ENCODE measurements around the gene GPC1. TPM values are rescaled to one million over a fixed set of nuclear protein-coding genes. Genes with fewer than 3 reads are reported as not detected.

The GPC1 gene
- total and polyA plus RNA-seq, 2 of the 13 experiments (the other 11 are each of a cell fraction or from before 2014, with no cell fraction given): 4.0 to 5.5 TPM

DNA sequence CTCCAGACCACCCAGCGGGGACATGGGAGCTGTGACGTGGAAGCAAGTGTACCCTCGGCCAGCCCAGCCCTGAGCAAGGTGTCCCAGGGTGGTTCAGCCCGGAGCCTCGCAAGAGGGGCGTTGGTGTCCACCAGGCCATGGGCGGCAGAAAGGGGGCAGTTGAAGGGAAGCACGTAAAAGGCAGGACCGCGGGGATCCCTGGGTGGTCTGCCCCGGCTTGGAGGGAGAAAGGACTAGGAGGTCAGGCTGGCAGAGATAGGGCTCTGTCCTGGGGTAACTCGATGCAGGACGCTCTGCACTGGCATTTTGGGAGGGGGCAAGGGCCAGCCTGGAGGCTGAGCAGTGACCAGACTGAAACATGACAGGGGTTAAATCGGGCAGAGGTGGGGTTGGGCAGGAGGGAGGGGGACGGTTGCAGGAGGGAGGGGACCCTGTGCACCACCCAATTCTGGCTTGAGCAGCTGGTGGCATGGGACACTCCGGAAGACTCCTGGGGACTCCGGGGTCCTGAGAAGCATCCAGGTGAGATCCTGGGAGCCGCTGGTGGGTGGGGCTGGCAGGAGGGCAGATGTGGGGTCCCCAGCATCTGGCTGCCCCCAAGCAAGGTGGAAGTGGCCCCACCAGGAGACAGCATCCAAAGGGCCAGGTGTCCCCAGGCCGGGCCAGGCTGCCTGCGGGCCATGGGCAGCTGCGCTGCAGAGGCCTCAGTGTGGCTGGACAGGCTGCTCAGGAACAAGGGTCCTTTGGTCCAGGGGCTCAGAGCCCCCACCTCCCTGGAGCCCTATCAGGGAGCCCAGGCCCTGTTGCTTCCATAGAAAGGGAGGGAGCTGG, 46.8 kb upstream of the GPC1 start:
- Histone ChIP-seq H3K4me2 (ENCODE audit: low read depth, low read length) (no peak overlapping the region), H2AFZ (ENCODE audit: low read length) (no peak overlapping the region), H3K9ac (ENCODE audit: insufficient read depth, low read depth, low read length) (no peak overlapping the region), H3K4me3 (replicated peaks in 1 of 3; ENCODE audit: insufficient read depth in 1 of 3, low read depth in 2 of 3, low read length in 3 of 3) (no peak overlapping the region), H3K4me1 (ENCODE audit: insufficient read depth, low read length) (0 out of 2 replicates have a peak, but pooled peaks cover 8% of the 10 kb centered on the region), H3K79me2 (ENCODE audit: insufficient read depth, low read length) (no peaks in the 10 kb centered on the region), H3K9me3 (ENCODE audit: low read length) (no peaks in the 10 kb centered on the region), H4K20me1 (ENCODE audit: insufficient read depth, low read length) (no peaks in the 10 kb centered on the region; the same call in 1 of the 2 replicates), H3K27ac (ENCODE audit: extremely low read length, insufficient read depth, low read length) (no peak overlapping the region), H3K27me3 (ENCODE audit: control insufficient read depth in 1 of 2, insufficient read depth in 2 of 2, low read length in 2 of 2) (peaks cover 19 to 46% of the 10 kb centered on the region in 2 experiments), H3K36me3 (replicated peaks in 1 of 2; ENCODE audit: control insufficient read depth in 1 of 2, insufficient read depth in 2 of 2, low read length in 2 of 2) (no peaks in the 10 kb centered on the region)
- 0 out of 2 replicates have a peak, but pooled peaks have one; percentile 1 for TF ChIP-seq MYC (CRISPR knock-in tag; IDR thresholded peaks at IDR 0.05; ENCODE audit: borderline replicate concordance)
- TF ChIP-seq, protein P1, sequence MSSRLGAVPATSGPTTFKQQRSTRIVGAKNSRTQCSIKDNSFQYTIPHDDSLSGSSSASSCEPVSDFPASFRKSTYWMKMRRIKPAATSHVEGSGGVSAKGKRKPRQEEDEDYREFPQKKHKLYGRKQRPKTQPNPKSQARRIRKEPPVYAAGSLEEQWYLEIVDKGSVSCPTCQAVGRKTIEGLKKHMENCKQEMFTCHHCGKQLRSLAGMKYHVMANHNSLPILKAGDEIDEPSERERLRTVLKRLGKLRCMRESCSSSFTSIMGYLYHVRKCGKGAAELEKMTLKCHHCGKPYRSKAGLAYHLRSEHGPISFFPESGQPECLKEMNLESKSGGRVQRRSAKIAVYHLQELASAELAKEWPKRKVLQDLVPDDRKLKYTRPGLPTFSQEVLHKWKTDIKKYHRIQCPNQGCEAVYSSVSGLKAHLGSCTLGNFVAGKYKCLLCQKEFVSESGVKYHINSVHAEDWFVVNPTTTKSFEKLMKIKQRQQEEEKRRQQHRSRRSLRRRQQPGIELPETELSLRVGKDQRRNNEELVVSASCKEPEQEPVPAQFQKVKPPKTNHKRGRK (CRISPR knock-in tag; IDR thresholded peaks at IDR 0.05): no peak
- in situ Hi-C loops (cut with HindIII; ENCODE audit: extremely low pct_ligation_motif_present, low pct_unique_long_range_greater_than_20kb) (no loop called here), intact Hi-C loops (cut with micrococcal nuclease; ENCODE audit: unreplicated experiment) (no loop called here)
- no peak for ATAC-seq
- ChIA-PET POLR2A (interaction anchor here (0.5 kb wide), 1 partner anchor 82 kb away, joined by 4 read pairs; no protein-coding TSS in a partner anchor), CTCF (ENCODE audit: low intra/inter-chr PET ratio, low total read pairs) (no interaction called here)
- whole genome bisulfite sequencing (ENCODE audit: low lambda C conversion rate): 72% methylated on average over 18 of the region's 21 CpGs
- no peak for FAIRE-seq
- BruUV-seq (replicated peaks): no TSS peak
- DNase-seq (ENCODE audit: low spot score): no peak

DNA sequence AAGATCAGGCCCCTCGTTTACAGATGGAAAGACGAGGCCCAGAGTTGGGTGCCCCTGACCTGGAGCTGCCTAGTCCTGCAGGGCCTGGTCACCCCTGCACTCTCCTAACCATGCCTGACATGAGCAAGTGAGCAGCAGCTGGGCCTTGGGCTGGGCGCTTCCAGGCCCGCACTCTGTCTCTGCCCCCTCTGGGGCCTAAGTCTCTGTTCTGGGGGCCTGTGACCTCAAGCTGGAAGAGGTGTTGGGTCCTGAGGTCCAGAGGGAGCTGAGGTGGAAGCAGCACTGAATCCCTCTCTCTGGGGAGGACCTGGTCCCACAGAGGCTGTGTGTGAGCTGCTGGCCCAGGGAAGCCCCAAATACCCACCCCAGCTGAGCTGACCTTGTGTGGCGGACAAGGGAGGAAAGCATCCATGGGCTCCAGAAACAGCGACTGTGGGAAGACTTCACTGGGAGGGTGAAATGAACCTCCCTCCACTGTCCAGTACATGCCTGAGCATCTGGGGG, 46.1 kb upstream of the GPC1 start:
- POLR2A ChIA-PET: interaction anchor here (0.5 kb wide), 1 partner anchor 83 kb away, joined by 4 read pairs; no protein-coding TSS in a partner anchor
- Histone ChIP-seq H4K20me1 (ENCODE audit: insufficient read depth, low read length) (no peaks in the 10 kb centered on the region; the same call in 1 of the 2 replicates), H3K4me2 (ENCODE audit: low read depth, low read length) (no peak overlapping the region), H3K4me1 (ENCODE audit: insufficient read depth, low read length) (0 out of 2 replicates have a peak, but pooled peaks cover 8% of the 10 kb centered on the region), H2AFZ (ENCODE audit: low read length) (no peak overlapping the region), H3K27me3 (ENCODE audit: control insufficient read depth in 1 of 2, insufficient read depth in 2 of 2, low read length in 2 of 2) (peaks cover 18 to 48% of the 10 kb centered on the region in 2 experiments), H3K4me3 (replicated peaks in 1 of 3; ENCODE audit: insufficient read depth in 1 of 3, low read depth in 2 of 3, low read length in 3 of 3) (no peak overlapping the region), H3K27ac (ENCODE audit: extremely low read length, insufficient read depth, low read length) (no peak overlapping the region), H3K36me3 (replicated peaks in 1 of 2; ENCODE audit: control insufficient read depth in 1 of 2, insufficient read depth in 2 of 2, low read length in 2 of 2) (no peaks in the 10 kb centered on the region), H3K9me3 (ENCODE audit: low read length) (no peaks in the 10 kb centered on the region), H3K9ac (ENCODE audit: insufficient read depth, low read depth, low read length) (no peak overlapping the region), H3K79me2 (ENCODE audit: insufficient read depth, low read length) (no peaks in the 10 kb centered on the region)
- WGBS (ENCODE audit: low lambda C conversion rate): 83% methylated on average over 2 of the region's 6 CpGs
- BruUV-seq (replicated peaks): no TSS peak
- intact Hi-C loops (cut with micrococcal nuclease; ENCODE audit: unreplicated experiment): no loop called here
- DNase-seq (ENCODE audit: low spot score) (no peak), ATAC-seq (no peak), FAIRE-seq (no peak)
- CTCF ChIA-PET (ENCODE audit: low intra/inter-chr PET ratio, low total read pairs): no interaction called here
- in situ Hi-C loops (cut with HindIII; ENCODE audit: extremely low pct_ligation_motif_present, low pct_unique_long_range_greater_than_20kb): no loop called here
- TF ChIP-seq, protein P2, sequence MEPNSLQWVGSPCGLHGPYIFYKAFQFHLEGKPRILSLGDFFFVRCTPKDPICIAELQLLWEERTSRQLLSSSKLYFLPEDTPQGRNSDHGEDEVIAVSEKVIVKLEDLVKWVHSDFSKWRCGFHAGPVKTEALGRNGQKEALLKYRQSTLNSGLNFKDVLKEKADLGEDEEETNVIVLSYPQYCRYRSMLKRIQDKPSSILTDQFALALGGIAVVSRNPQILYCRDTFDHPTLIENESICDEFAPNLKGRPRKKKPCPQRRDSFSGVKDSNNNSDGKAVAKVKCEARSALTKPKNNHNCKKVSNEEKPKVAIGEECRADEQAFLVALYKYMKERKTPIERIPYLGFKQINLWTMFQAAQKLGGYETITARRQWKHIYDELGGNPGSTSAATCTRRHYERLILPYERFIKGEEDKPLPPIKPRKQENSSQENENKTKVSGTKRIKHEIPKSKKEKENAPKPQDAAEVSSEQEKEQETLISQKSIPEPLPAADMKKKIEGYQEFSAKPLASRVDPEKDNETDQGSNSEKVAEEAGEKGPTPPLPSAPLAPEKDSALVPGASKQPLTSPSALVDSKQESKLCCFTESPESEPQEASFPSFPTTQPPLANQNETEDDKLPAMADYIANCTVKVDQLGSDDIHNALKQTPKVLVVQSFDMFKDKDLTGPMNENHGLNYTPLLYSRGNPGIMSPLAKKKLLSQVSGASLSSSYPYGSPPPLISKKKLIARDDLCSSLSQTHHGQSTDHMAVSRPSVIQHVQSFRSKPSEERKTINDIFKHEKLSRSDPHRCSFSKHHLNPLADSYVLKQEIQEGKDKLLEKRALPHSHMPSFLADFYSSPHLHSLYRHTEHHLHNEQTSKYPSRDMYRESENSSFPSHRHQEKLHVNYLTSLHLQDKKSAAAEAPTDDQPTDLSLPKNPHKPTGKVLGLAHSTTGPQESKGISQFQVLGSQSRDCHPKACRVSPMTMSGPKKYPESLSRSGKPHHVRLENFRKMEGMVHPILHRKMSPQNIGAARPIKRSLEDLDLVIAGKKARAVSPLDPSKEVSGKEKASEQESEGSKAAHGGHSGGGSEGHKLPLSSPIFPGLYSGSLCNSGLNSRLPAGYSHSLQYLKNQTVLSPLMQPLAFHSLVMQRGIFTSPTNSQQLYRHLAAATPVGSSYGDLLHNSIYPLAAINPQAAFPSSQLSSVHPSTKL (CRISPR knock-in tag; IDR thresholded peaks at IDR 0.05): no peak
- TF ChIP-seq, protein P3, sequence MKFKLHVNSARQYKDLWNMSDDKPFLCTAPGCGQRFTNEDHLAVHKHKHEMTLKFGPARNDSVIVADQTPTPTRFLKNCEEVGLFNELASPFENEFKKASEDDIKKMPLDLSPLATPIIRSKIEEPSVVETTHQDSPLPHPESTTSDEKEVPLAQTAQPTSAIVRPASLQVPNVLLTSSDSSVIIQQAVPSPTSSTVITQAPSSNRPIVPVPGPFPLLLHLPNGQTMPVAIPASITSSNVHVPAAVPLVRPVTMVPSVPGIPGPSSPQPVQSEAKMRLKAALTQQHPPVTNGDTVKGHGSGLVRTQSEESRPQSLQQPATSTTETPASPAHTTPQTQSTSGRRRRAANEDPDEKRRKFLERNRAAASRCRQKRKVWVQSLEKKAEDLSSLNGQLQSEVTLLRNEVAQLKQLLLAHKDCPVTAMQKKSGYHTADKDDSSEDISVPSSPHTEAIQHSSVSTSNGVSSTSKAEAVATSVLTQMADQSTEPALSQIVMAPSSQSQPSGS (CRISPR knock-in tag; IDR thresholded peaks at IDR 0.05): no peak
- no peak for TF ChIP-seq HNRNPUL1 (IDR thresholded peaks at IDR 0.05; ENCODE audit: low read depth, low read length)
- no peak for TF ChIP-seq MYC (CRISPR knock-in tag; IDR thresholded peaks at IDR 0.05; ENCODE audit: borderline replicate concordance)
- no peak for TF ChIP-seq KLF11 (CRISPR knock-in tag; IDR thresholded peaks at IDR 0.05)
- TF ChIP-seq ZNF160 (CRISPR knock-in tag; IDR thresholded peaks at IDR 0.05): no peak
